ENCODE results near the gene L1CAM.

- TF ChIP-seq XRCC3 (IDR thresholded peaks at IDR 0.05), result no peak
- TF ChIP-seq MYC (IDR thresholded peaks at IDR 0.05; ENCODE audit: low read depth, low read length), result no peak
- TF ChIP-seq MYC (CRISPR knock-in tag; IDR thresholded peaks at IDR 0.05; ENCODE audit: borderline replicate concordance, low read depth), result no peak
- TF ChIP-seq RBBP5 (IDR thresholded peaks at IDR 0.05; ENCODE audit: borderline replicate concordance, insufficient read depth, low read length, poor library complexity, severe bottlenecking), result no peak
- no peak for TF ChIP-seq NR2C2 (CRISPR knock-in tag; IDR thresholded peaks at IDR 0.05)
- no peak for TF ChIP-seq NR2C2 (tag; IDR thresholded peaks at IDR 0.05)
- no peak for TF ChIP-seq BCL6 (CRISPR knock-in tag; IDR thresholded peaks at IDR 0.05)
Observed at GRCh38 chrX:153902385-153902784, 16.4 kb upstream of the L1CAM start.

All from K562 (cell line).